ENCODE data around the gene INPP4B.

GRCh38 chr4:142405695-142406498, 440.2 kb downstream of the INPP4B start:
- TF ChIP-seq EZH2phosphoT487 (IDR thresholded peaks at IDR 0.05; ENCODE audit: insufficient read depth, low read depth) (no peak), EZH2 (IDR thresholded peaks at IDR 0.05; ENCODE audit: insufficient read depth, poor library complexity, severe bottlenecking) (no peak)

All from GM23248 (cell line).